Hematopoietic multipotent progenitor cell (in vitro differentiated cells): Measurements from ENCODE around the gene LENG8. TPM values are rescaled to one million over a fixed set of nuclear protein-coding genes. Genes with fewer than 3 reads are reported as not detected.
"Not testable (repeated sequence)": the region's sequence is repeated elsewhere in the genome, so short reads cannot be mapped to it uniquely, and the experiment has no call there.

Experiments
- DNase-seq, 3 donors: peaks; one replicate each; pipeline ENCODE4 v3.0.0-alpha.2; 2011 to 2015; ENCODE audit warnings: low read depth in 2 of 3, low spot score in 2 of 3
- total RNA-seq: library from RNA; depleted of rRNA; stranded (reverse); fragments of >200 nt; gene quantifications from one replicate; pipeline ENCODE4 v1.2.3, GENCODE V29; 2012

The LENG8 gene
- total RNA-seq, 1 donor, result 170 TPM

DNA sequence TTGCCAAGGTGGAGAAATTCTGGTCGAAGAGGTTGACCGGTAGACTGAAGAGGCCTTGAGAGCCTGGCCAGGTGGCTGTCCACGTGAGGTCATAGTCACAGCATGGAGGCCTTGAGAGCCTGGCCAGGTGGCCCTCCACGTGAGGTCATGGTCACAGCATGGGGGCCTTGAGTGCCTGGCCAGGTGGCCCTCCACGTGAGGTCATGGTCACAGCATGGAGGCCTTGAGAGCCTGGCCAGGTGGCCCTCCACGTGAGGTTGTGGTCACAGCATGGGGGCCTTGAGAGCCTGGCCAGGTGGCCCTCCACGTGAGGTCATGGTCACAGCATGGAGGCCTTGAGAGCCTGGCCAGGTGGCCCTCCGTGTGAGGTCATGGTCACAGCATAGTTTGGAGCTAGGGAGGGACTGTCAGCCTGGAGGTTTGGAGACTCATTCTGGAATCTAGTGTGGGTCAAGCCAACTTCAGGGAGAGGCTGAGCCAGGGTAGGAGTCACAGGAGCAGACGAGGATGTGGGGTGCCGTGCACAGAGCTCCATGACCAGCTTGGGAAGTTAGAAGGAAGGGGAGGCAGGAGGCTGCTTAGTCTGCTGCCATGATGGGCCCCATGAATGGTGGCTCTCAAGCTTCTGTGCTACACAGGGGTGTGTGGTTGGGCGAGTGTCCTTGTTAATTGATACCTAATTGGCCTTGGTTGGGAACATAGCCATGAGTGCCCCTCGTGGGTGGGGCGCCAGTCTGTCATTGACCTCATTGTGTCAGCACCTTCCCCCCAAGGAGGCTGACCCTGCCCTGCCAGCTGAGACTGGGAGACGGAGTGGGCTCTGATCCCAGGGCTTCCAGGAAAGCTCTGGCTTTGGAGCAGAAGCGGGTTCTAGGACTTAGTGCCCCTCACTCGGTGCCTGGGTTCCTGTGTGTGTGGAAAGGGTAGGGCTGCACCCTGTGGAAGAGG is 10.6 kb downstream of the LENG8 start:
- DNase-seq, result no peak

DNA sequence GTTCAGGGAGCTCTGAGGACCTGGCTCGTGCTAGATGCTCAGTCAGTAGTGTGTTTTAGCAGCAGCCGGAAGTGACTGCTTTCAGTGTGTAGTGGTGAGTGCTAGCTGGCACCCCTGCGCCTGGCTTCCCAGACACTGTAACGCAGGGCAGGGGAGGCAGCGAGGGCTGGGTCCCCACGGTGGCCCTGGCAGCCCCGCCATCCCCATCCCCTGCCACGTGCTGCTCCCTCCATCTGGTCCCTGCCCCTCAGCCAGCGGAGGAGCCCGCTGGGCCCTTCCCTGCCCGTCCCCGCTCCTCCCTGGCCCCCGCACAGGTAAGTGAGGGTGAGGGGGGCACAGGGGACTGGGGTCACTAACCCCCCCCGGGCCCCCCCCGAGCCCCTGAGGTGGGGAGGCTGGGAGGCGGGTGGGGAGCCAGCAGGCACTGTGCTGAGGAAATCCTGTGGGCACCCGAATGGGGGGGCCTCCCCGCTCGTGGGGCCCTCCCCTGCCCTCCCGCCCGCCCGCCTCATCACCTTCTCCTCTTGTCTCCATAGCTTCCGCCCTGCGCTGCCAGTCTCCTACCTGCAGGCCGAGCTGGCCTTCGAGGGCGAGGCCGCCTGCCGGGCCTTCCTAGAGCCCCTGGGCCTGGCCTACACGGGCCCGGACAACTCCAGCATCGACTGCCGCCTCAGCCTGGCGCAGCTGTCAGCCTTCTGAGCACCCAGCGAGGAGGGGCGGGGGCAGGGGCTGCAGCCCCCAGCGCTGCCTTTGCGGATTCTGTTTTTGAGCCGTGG is 11.4 kb downstream of the LENG8 start:
- no peak for DNase-seq

DNA sequence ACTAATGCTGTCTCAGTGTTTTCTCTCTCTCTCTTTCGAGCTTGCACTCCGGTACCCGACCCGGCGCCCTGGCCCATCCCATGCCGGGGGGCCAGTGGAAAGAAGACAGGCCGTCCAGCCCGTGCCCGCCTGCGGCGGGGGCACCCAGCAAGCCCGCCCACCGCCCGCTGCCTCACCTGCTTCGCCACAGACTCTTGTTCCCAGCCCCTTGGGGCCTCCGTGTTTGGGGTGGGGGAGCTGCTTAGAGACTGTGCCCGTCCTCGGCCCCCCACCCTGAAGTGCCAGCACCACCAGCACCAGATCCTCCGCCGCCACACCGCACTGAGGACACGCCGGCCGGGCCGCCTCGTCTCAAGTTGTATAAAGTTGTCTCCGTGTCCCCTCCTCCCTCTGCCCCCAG is 12.2 kb downstream of the LENG8 start:
- no peak for DNase-seq

DNA sequence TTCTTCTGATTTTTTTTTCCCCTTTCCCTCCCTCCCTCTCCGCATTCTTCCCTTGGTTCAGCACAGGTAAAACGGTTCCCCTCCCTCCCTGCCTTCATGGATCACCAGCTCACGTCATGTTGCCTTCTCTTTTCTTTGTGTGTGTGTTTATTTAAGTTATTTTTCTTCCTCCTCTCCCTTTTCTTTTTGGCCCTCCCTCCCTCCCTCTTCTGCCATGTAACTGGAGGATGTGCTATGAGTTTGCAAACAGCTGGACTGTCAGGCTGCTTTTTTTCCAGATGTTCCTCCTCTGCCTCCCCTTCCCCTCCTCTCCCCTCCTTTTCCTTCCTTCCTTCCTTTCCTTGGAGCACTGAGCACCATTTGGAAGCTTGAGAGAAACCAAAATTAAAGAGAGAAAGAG is 12.6 kb downstream of the LENG8 start:
- no peak for DNase-seq

DNA sequence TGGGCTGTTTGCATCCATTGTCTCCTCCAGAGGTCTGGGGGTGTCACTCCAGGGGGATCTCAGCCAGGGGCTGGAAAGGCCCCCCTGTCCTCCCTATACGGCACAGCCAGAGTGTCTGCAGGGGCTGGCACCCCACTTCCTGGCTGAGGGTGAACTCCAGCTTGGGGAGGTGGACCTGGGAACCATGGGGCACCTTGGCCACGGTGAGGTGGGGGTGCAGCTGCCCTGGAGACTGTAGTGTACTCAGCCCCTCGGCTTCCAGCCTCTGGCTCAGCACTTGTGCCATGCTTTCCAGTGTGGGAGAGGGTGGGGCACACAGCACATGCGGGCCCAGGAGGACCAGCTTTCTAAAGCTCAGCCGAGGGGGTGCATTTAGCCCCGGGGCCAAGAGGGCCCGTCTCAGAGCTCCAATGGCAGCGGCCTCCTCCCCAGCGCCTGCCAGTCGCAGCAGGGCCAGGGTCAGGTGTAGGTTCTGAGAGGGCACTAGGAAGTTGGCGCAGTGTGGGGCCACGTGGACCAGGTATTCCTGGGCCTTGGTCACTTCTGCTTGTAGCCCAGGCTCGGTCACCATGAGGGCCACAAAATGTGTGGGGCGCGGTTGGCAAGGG is 13.2 kb downstream of the LENG8 start:
- DNase-seq, result no peak

DNA sequence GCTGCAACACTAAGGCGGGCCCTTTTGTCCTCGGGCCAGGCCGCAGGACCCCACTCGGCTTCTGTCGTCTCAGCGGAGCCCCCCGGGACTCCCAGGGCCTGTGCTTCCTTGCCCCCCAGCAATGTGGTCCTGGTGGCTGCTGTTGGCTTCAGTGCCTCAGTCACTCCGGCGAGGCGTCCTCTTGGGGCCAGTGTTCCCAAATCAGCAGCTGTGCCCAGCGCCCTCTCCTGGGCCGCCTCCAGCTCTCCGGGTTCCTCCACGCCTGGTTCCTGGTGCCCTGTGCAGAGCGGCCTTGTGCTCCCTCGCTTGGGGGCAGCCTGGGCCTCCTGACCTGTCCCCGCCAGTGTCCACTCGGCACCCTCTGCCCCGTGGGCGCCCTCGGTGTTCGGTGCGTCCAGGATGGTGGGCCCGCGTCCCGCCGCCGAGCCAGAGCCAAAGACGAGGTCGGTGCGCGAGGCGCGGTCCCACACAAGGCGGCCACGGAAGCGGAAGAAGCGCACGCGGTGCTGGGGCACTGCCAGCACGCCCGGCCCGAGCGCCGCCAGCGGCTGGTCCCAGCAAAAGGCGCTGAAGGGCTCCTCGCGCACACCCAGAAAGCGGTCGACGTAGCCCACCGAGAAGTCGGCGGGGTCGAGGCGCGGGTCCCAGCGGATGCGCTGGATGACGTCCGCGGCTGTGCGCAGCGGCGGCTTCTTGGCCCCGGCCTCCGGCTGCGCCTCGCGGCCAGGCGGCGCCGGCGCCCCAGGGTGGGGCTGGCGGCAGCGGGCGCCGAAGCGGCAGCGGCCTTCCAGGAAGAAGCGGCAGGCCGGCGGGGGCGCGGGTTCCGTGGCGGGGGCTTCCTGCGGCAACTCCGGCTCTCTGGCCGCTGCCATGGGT is 13.9 kb downstream of the LENG8 start:
- DNase-seq, result peak; percentile 64 to 78 (median 73)

DNA sequence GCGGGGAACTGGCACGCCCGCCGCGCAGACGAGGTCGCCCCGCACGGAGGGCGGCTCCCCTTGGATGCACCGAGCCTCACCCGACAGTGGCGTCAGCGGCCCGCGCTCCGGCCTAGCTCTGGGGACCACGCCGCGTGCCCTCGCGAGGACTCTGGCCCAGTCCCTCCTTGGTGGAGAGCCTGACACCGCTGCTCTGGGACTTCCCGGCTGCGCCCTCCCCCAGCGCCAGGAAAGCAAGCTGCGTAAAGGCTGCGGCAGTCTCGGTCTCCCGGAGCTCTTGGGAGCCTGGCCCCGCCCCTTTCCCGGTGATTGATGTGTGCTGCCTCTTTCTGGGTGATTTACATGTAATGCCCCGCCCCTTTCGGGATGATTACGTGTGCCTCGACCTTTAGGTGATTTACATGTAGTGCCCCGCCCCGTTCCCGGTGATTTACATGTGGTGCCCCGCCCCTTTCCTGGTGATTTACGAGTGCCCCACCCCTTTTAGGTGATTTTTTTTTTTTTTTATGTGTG is 14.6 kb downstream of the LENG8 start, which contains the start of gene LENG9:
LENG9 (minus strand) TSS at position 248 of the 513 bp plus-strand sequence. CDS start 252 bp downstream, outside the sequence.
- peak; percentile 83 to 99 (median 98) for DNase-seq

DNA sequence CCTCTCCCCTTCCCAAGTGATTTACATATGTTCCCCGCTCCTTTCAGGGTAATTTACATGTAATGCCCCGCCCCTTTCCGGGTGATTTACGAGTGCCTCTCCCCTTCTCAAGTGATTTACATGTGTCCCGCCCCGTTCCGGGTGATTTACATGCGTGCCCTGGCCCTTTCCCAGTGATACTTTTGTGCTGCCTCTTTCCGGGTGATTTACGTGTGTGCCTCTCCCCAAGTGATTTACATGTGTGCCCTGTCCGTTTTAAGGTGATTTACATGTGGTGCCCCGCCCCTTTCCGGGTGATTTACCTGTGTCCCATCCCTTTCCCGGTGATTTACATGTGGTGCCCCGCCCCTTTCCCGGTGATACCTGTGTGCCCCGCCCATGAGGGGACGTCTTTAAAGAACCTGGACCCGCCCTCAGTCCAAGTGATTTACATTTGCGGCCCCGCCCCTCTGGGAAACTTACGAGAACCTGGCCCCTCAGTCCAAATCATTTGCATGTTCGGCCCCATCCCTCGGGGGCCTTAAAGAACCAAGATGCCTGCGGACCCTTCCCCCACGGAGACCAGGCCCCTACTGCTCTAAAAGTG is 15.1 kb downstream of the LENG8 start:
- DNase-seq, result peak; percentile 68 to 92 (median 91)

DNA sequence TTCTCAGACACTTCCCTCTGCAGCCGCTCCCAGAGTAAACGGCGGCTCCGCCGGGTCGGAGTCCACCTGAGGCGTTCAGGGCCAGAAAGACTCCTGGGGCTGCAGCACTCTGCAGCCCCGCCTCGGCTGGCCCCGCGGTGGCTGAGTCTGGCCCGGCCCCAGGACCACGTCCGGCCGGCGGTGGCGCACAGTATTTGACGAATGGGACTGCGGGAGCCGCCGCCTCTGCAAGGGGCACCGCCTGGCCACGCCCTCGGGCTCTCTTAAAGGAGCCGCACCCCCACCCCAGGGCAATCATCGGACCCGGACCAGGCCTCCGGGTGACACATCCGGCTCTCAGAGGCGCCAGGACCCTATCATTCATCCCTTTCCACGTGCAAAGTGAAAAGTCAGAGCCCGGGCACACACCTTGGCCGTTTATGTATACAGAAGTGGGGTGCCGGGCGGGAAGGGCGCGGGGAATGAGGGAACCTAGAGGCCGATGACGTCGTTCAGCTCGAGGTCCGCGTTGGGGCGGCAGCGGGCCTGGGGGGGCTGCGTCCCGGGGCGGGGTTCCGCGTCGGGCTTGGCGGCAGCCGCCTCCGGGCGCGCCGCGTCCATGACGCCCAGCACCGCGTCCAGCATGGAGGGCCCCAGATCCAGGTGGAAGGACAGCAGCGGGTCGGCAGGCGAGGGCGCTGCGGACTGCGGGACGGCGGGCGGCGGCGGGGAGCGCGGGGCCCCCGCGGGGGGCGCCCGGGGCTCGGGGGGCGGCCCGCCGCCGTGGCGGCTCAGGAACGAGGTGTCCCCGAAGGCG is 15.8 kb downstream of the LENG8 start:
- peak in 2 of 3 donors; percentile 85 to 89 for DNase-seq

DNA sequence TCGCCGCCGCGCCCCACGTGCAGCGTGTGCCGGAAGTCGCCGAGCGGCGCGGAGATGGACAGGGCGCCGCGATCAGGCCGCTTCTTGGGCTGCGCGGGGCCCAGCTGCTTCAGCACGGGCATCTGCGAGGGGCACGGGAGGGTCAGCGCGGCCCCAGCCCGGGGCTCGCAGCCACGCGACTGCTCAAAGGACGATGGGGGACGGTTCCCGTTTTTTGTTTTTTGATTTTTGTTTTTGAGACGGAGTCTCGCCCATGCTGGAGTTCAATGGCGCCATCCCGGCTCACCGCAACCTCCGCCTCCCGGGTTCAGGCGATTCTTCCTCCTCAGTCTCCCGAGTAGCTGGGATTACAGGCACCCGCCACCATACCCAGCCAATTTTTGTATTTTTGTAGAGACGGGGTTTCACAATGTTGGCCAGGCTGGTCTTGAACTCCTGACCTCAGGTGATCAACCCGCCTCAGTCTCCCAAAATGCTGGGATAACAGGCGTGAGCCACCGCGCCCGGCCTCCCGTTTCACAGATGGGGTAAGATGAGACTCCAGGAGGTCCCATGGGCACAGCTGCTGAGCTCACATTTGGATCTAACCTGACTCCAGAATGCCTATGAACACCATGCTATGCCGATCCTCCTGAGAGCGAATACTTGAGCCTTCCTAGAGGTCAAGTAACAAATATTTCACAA is 16.6 kb downstream of the LENG8 start:
- DNase-seq, result no peak

DNA sequence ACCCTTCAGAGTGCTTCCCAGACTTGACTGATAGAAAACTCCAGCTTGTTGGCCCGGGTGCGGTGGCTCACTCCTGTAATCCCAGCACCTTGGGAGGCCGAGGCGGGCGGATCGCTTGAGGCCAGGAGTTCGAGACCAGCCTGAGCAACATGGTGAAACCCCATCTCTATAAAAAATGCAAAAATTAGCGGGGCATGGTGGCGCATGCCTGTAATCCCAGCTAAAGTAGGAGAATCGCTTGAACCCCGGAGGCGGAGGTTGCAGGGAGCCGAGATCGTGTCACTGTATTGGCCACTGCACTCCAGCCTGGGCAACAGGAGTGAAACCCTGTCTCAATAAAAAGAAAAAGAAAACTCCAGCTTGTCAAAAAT is 17.1 kb downstream of the LENG8 start:
- not testable (repeated sequence) for DNase-seq

DNA sequence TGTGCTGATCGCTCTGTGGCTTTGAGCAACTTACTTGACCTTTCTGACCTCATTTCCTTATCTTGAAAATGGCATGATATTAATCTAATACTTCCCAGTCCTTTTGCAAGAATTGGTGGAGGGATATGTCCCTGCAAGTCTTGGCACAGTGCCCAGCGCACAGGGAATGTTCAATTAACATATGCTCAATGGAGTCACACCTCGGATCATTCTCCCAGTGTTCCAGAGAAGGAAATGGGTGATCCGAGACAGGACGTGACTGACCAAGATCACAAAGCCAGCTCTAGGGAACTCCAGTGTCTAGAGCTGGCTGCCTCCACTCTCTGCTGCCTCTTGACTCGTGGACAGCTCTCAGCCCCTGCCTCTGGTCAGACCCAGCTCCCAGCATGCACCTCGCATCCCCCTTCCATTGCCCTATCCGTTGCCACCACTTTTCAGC is 20.5 kb downstream of the LENG8 start:
- no peak for DNase-seq

DNA sequence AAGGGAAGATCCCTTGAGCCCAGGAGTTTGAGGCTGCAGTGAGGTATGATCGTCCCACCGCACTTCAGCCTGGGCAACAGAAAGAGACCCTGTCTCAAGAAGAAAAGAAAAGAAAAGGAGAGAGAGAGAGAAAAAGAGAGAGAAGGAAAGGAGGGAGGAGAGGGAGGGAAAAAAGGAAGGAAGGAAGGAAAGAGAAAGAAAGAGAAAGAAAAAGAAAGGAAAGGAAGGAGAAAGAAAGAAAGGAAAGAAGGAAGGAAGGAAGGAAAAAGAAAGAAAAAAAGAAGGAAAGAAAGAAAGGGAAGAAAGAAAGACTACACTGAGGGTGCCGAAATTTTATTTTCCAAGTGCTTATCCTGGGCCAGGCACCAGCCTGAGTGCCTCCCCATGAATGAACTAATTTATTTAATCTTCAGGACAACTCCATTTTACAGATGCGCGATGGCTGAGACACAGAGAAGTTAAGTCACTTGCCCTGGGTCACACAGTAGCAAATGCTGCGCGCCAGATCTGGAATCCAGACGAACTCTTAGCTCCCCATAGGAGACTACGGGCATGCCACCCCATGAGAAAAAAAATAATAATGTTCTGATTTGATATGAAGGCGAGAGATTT is 21.4 kb downstream of the LENG8 start:
- no peak for DNase-seq

DNA sequence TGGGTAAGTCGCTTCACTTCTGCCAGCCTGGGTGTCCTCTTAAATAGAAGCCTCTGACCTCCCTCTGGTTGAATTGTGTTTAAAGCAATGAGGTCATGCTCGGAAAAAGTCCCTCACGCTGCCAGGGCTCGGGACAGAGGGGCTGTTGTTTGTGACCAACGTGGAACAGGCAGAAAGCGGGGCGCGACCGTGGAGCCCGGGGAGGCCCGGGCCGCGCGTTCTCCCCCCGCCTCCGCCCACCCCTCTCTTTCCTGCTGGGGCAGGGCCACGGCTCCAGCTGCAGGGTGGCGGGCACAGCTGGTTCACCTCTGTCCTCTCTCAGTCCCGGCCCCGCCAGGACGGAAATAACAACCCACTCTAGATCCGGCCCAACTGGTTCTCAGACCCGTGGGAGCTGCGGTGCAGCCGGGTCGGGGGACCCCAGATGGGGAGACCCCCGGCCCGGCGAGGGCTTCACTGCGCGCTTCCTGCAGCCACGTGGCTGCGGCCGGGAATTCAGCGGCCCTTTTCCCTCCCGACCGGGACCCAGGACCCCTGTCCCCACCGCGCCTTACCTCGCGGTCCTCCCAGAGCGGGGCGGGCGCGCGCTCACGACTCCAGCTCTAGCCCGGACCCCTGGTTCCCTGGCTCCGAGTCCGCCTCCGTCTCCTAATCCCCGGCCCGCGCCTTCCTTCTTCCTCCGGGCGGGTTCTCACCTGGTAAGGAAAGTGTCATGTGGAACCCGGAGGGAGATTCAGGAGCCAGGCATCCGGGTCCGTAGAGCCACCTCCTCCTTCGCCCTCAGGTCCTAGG is 22.2 kb downstream of the LENG8 start:
- DNase-seq, result peak in 2 of 3 donors; percentile 34 to 38

DNA sequence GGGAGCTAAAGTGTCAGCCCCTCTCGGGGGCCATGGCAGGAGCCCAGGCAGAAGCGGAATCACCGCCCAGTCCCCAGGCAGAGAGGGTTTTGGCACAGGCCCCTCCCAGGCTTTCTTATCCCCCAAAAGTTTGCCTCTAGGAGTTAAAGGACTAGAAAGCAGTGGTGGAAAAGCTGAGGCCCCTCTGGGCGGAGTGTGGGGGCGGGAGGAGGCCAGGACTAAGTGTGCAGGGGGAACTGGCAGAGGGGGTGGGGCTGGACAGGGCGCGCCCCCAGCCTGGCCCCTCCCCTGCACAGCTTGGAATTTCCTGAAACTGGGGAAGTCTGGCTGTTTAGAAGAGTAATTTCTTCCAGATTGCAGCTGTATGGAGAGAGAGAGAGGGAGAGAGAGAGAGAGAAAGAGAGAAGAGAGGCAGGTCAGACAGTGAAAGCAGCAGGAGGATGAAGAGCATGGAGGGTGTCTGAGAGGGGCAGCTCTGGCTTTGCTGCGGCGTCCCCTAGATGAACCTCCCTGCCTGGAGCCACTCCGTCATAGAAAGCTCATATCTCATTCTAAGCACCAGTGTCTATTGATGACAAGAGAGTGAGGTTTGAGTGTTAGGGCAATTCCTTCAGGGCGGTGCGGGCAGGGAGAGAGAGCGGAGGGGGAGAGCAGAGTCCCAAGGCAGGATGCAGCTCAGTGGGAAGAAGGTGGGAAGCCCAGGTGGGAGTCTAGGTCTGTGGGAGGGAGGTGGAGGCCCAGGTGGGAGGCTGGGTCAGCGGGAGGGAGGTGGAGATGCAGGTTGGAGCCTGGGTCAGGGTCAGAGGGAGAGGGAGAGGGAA is 24.3 kb downstream of the LENG8 start, which contains the start of gene CDC42EP5:
CDC42EP5 (minus strand) TSS at position 226 of the 821 bp plus-strand sequence. CDS start 7,749 bp downstream, outside the sequence.
- peak in 2 of 3 donors; percentile 36 to 43 for DNase-seq

DNA sequence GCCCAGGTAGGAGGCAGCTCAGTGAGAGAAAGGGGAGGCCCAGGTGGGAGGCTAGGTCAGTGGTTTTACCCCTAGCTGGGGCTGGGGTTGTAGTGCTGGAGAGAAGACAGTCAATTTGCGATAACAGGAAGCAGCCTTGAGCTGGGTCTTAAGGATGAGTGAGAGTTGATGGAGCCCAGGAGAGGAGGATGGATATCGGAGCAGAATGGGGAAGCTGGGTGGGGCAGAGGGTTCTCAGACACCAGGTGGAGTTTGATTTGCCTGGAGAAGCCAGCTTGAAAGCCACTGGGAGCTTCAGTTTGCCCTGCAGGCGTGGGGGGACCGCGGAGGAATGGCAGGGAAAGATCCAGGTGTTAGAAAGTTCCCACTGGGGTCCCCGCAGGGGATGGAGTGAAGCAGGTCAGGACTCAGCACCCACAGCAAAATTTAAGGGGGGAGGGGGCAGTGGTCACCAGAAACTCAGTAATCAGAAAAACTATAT is 24.9 kb downstream of the LENG8 start:
- no peak for DNase-seq
